ENCODE data around the gene DEDD. TPM values are rescaled to one million over a fixed set of nuclear protein-coding genes. Genes with fewer than 3 reads are reported as not detected.

The DEDD gene
- total and polyA plus RNA-seq, 2 experiments from 2014 or later, result 22.8 to 35.3 TPM

GRCh38 chr1:161160671-161161145, 28.2 kb upstream of the DEDD start:
- H2AFZ ChIP-seq, result no peak overlapping the region
- peaks cover 29% of the 10 kb centered on the region for H3K4me1 Mint-ChIP-seq
- H3K27me3 ChIP-seq (ENCODE audit: insufficient read depth), result no peaks in the 10 kb centered on the region
- peaks cover 36% of the 10 kb centered on the region for H3F3A ChIP-seq (replicated peaks; ENCODE audit: low read depth)
- no peaks in the 10 kb centered on the region; the same call in none of the 2 replicates for H3K36me3 ChIP-seq (ENCODE audit: insufficient read depth)
- no peak overlapping the region for H3K4me2 ChIP-seq
- ATAC-seq, result no peak
- no peaks in the 10 kb centered on the region for H4K20me1 ChIP-seq (replicated peaks; ENCODE audit: insufficient read depth)
- peak overlapping the region; percentile 84 for H3K4me3 Mint-ChIP-seq
- peaks cover 45% of the 10 kb centered on the region for H3K36me3 Mint-ChIP-seq (ENCODE audit: low read depth)
- H3K27ac Mint-ChIP-seq, result no peak overlapping the region
- DNase-seq (ENCODE audit: low spot score), result no peak
- H3K4me3 ChIP-seq, result peak overlapping the region; percentile 85; the same call in 1 of the 2 replicates
- H3K9me3 Mint-ChIP-seq, result no peaks in the 10 kb centered on the region
- TF ChIP-seq ETS1 (IDR thresholded peaks at IDR 0.05) (no peak), STAT1 (IDR thresholded peaks at IDR 0.05; ENCODE audit: unreplicated experiment) (no peak), CREB1 (CRISPR knock-in tag; IDR thresholded peaks at IDR 0.05; ENCODE audit: low read depth) (no peak), REST (IDR thresholded peaks at IDR 0.05; ENCODE audit: unreplicated experiment) (no peak), EZH2 (IDR thresholded peaks at IDR 0.05; ENCODE audit: low read depth, unreplicated experiment) (no peak), POLR2AphosphoS5 (IDR thresholded peaks at IDR 0.05; ENCODE audit: low read depth) (no peak), JUNB (IDR thresholded peaks at IDR 0.05; ENCODE audit: unreplicated experiment) (no peak), ZNF331 (CRISPR knock-in tag; IDR thresholded peaks at IDR 0.05; ENCODE audit: low read depth) (no peak), CTCF (conservative IDR thresholded peaks at IDR 0.05; ENCODE audit: low read depth in 2 of 2) (no peak), NANOG (IDR thresholded peaks at IDR 0.05; ENCODE audit: borderline replicate concordance) (no peak), EZH2phosphoT487 (IDR thresholded peaks at IDR 0.05; ENCODE audit: unreplicated experiment) (no peak), ZNF462 (CRISPR knock-in tag; IDR thresholded peaks at IDR 0.05) (no peak), ZNF114 (CRISPR knock-in tag; IDR thresholded peaks at IDR 0.05) (no peak)
- H3K27ac ChIP-seq (ENCODE audit: low read depth), result no peak overlapping the region
- peaks cover 5% of the 10 kb centered on the region; the same call in 1 of the 2 replicates for H3K79me2 ChIP-seq (replicated peaks; ENCODE audit: insufficient read depth)
- H3K9me2 ChIP-seq (ENCODE audit: insufficient read depth), result no peaks in the 10 kb centered on the region
- peaks cover 19% of the 10 kb centered on the region for H3K27me3 Mint-ChIP-seq (ENCODE audit: insufficient read depth, low read depth, poor library complexity)
- peaks cover 16% of the 10 kb centered on the region; the same call in 1 of the 2 replicates for H3K4me1 ChIP-seq (ENCODE audit: insufficient read depth)
